Lung microvascular endothelial cell (primary cell): ENCODE measurements around the gene TIMP4. TPM values are rescaled to one million over a fixed set of nuclear protein-coding genes. Genes with fewer than 3 reads are reported as not detected.

Source experiments
- DNase-seq, 2 donors: peaks; one replicate each; pipeline versions ENCODE4 v3.0.0 to v3.0.0-alpha.2; 2010; ENCODE audit warnings: low read depth in 2 of 2
- total RNA-seq: library from RNA; depleted of rRNA; stranded (reverse); fragments of >200 nt; gene quantifications from 2 replicates; pipeline ENCODE4 v1.2.1, GENCODE V29; 2014

TIMP4 gene
- 0.40 and 0.65 TPM in 2 replicates for total RNA-seq

DNA sequence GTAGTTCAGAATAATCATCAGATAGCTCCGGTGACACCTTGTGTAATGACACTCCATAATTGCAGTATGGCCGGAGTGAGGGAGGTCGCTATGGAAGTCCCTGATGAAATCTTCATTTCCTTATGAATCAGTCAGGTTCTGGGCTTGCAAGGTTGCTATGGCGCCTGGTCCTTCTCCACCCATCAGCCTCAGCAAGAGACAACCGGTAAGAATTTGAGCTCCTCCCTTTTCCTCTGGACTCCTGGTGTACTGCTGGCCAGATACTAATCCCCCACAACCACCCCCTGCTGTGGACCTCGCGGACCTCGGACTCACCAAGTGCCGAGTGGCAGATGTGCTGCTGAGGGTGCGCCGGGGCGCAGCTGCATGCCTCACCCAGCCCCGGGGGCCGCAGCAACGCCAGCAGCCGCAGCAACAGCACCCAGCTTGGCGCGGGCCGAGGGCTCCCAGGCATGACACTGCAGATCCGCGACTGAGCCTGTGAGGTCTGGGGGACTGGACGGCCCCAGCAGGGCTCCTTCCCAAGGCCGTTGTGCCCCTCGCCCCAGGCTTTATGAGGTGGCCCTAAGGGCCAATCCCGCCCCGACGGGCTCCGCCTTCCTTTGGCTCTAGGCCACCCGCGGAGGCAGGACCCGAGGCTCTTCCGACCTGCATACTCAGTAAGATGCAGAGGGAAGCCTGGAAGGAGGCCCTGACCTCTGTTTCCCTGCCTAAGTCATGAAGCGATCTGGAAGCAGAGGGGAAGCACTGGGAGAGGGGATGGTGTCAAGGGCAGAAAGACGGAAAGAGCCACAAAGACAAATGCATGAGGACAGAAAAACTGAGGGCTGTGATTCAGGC lies at the start of gene TIMP4:
Gene TIMP4, minus strand, starts transcription at position 526 of the 840 bp plus-strand sequence. Its CDS starts 72 bp downstream, at position 454.
- peak in 1 of 2 donors; percentile 16 for DNase-seq

DNA sequence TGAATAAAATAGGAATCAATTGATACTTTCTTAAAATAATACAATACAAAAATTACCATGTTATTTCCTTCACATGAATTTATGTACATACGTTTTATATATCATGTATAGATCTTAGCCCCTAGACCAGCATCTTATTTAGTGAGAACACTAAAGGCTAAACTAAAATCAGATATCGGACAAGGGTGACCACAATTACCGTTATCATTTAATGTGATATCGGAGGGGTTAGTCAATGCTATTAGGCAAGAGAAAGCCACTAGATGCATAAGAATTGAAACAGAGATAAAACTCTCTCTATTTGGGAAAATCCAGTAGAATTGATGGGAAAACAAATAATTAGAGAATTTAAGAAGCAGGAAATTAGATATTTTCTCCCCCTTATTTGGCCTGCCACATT lies 46.5 kb upstream of the TIMP4 start:
- DNase-seq = no peak

DNA sequence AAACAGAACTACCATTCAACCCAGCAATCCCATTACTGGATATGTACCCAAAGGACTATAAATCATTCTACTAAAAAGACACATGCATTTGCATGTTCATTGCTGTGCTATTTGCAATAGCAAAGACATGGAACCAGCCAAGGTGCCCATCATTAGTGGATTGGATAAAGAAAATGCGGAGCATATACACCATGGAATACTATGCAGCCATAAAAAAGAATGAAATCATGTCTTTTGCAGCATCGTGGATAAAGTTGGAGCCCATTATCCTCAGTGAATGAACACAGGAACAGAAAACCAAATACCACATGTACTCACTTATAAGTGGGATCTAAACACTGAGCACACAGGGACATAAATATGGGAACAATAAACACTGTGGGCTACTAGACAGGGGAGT lies 43.1 kb upstream of the TIMP4 start:
- no peak for DNase-seq

DNA sequence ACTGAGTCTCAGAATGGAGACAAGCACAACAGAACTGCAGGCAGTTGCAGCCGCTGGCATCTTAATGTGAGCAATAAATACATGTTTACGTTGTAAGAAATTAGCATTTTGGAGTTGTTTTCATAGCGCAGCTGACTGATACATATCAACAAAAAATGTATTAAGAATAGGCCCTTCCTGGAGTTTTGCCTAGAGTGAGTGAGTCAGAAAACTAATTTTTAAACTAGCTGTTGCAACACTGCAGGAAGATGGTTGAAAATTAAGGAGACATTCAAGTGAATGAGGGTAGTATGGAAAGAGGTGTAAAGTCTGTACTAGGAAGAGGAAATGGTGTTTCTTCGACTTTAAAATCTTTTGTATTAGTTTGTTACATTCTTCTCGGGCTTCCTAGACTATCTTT lies 39.6 kb upstream of the TIMP4 start:
- peak in 1 of 2 donors; percentile 49 for DNase-seq

DNA sequence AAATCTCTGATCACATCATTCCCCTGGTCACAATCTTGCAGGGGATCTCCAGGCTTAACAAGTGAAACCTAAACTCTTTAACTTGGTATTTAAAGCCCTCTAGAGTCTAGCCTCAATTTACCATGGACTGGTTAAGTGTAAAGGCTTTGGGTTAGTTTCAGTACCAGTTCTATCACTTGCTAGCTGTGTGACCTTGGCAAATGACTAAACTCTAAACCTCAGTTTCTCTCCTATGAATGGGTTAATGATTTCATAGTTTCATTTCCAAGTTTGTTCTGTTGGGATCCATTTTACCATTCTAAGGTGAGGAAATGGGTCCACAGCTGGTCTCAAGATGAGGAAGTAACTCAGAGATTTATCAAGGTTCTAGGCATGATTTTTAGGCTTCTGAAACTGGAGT lies 38.8 kb upstream of the TIMP4 start:
- no peak for DNase-seq

DNA sequence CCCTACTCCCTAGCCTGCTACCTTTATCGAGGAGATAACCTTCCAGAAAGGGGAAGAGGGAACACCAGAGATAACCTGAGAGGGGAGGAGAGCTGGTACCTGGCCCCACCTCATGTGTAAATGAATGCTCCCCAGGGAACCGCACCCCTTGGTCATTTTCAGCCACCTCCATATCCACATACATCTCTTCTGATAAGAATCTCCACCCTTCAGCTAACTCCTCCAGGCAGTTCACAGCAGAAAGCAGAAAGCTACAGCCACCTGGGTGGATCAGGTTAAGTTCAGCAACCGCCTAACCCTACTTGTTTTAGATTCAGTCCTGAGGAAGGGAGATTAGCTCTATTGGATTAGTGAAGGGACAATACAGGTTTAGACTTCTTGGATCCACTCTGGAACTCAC lies 38.0 kb upstream of the TIMP4 start:
- DNase-seq = no peak

DNA sequence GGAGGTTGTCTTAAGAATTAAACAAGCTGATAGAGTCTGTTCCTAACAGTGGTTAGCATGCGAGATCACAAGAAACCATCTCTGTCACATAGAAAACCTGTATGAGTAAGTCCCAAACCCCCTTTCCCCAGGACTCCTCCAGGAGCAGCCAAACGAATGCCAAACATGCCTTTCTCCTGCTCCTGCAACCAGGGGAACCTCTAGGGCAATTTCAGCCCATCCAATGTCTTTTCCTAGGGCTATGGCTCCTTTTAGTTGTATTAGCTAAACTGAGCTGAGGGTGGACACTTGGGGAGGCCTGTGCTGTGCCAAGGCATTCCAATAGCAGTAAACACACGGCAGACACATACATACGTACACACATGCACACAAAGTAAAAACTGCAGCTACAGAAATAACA lies 36.5 kb upstream of the TIMP4 start:
- no peak for DNase-seq

DNA sequence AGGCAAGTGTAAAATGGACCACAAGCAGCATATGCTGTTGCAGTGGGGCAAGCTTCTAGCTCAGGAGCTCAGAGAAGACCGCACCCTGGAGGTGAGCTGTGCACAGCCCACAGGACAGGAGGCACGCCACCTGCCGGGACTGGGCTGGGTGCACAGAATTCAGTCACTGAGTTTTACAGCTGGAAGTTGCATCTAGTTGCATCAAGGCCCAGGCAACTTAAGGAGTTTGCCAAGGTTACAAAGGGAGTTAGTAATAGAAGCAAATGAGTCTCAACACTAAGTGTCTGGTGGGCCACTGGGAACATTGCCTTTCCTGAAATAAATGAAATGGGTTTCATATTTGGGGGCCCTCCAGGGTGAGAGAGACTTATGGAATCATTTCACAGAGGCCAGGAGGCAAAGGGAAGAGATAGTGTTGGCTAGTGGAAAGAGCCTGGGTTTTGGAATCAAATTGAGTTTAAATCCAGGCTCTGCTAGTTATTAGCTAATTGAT lies 36.0 kb upstream of the TIMP4 start:
- no peak for DNase-seq

DNA sequence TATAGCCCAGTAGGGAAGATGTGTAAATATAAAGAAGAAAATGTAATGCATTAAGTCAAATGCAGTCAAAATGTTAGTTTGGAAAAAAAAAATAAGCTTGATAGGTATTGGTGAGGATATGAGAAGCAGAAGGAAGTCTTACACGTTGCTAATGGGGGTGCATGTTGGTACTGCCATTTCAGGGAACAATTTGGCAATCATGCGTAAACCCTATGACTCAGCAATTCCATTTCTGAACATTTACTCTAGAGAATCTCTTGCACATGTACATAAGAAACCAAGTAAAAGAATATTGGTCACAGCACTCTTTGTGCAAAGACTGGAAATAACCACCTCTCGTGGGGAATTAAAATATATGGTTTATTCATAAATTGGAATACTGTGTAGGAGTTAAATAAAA lies 35.5 kb upstream of the TIMP4 start:
- DNase-seq = peak; percentile 30 to 57

DNA sequence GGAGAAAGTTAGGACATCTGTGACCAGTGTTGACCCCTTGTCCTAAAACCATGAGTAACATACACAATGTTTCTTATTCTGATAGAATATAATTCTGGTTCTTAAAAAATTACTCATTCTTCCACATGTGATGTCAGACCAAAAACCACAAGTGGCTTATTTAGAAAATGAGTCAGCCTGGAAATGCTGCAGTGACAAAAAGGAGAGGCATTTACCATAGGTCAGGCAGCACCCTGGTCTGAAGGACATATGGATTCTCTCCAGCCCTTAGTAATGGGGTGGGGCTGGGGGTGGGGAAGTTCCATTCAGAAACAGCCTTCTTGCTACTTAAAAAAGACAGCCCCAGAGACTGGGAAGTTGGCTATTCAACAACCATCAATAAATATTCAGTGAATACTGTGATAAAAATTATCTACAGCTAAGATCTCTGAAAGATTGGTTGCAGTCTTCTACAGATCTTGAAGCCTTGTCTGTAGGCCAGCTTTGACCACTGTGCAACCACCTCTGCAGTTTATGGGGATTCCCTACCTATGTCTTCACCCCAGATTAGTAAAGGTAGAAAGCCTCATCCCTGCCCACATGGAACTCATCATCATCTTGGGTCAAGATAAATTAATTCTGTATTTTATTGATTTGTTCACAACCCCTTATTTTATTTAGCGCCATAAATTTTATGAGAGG lies 34.9 kb upstream of the TIMP4 start:
- DNase-seq = peak; percentile 30 to 93

DNA sequence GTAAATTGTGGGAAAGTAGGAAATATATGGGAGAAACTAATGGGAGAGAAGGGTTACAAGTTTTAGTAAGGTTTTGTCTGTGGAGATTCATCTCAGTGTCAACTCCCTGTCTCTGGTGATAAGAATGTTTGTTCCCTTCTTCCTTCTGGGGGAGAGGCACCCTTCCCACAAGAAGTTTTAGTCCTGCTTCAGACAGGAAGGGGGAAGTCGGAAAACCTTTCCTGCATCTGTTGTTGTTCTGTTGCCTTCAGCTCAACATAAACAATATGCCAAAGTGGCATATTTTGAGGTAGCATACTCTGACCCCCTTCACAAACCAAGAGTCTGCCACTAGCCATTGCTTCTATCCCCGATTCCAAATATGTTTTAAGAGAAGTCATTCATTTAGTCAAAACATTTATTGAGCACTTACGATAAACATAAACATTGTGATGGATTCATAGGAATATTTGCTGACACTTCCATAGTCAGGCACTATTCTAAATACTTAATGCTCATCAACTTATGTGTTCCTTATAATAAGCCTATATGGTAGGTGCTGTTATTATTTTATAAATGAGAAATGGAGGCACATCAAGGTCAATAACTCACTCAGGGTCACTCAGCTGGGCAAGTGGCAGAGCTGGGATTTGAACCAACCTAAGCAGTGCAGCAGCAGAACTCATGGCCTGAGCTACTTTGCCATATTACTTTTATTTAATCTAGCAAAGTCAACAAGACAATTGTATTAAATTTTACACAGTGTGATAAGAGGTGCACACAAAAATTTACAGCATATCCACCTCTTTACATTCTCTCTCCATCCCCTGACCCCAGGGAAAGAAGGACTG lies 34.2 kb upstream of the TIMP4 start:
- no peak for DNase-seq

DNA sequence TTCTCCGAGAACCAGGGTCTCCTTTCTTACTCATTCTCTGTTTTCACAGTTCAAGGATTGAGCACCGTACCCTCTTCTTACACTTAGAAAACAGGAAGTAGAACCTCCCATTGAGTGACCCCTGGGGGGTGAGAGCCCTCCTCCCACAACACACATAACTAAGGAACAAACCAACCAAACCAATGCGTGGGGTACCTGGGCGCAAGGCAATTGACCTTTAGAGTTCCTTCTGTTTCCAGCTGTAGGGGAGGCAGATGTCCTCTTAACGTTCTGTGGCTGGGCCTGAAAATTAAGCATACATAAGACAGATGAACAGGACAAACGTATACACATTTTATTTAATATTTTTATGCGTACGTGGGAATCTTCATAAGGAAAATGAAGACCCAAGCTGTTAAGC lies 33.5 kb upstream of the TIMP4 start:
- no peak for DNase-seq

DNA sequence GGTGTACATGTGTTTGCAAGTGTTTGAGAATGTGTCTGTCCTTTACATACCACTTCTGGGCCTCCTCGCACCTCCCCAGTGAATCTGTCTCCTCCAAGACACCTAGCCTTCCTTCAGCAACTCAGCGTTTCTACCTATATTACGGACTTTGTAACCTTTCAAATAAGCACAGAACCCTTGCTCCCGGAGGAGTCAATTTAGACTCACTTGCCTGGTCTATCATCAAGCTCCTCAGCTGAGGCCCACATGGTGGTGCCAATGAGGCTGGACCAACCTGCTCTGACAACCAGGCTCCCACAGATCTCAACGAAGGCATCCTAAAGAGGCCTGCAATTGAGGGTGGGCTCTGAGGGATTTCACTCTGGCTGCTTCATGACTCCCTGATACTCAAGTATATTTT lies 32.8 kb upstream of the TIMP4 start:
- DNase-seq = no peak

DNA sequence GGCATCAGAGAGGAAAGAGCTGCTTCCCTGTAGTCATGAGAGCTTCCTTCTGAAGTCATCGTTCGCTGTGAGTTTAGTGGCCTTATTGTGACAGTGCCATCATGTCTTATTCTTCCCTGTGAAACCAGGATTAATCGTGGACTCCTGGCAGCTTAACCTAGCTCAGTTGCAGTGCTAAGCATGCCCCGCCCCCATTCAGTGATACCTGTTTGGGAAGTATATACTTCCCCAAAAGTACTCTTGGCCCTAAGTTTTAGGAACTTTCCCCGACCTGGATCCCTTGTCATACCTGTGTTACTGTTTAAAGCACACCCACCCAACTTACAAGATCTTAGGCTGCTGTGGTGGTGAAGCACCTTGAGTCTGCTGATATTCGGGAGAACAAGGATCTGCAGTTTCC lies 32.1 kb upstream of the TIMP4 start:
- DNase-seq = no peak

DNA sequence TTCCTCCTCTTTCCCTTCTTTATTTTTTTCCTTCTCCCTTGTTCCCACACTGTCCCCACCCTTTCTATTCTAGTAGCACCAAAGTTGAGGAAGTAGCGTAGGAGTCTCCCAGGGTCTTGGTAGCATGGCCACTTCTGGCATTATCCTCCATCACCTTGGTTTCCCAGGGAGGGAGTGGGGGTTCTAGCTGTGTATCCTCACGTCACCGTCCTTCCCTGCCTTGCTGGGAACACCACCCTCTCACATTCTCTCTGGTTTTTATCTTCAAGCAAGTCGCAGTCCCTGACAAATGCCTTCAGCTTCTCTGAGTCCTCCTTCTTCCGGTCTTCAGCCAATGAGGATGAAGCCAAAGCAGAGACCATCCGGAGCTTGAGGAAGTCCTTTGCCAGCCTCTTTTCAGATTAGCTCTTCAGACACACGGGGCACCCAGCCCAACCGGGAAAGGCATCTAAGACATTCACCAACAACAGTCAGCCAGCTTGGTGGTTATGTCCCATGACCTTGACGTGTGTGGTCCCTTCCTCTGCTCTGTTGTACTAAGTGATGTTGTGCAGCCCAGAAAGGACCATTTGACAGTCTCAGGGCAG lies 31.6 kb upstream of the TIMP4 start:
- no peak for DNase-seq

DNA sequence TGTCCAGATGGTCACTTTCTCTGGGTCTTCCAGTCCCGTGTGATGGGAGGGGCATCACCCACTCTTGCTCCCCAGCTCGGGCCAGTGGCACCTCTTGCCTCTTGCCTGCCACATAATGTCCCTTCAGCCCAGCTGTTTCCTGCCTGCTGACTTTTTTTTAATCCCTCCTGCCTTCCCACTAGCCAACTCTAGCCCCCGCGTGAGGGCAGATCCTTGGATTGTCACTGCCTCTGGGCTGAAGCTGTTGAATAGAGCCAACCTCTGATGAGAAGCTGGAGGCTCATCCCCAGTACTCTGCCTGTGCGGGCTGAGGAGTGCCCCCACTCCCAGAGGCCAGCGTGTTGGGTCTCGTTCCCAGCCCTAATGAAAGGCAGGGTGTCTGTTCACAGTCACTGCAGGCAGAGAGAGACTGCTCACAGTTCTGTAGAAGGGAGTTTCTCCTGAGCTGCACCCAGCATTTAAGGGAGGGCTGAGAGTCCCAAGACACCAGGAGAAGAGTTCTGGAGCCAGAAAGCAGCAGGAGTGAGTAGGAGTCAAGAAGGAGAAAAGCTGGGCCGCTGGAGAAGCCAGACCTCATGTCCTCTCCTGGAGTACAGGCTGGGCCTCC lies 30.1 kb upstream of the TIMP4 start:
- no peak for DNase-seq

DNA sequence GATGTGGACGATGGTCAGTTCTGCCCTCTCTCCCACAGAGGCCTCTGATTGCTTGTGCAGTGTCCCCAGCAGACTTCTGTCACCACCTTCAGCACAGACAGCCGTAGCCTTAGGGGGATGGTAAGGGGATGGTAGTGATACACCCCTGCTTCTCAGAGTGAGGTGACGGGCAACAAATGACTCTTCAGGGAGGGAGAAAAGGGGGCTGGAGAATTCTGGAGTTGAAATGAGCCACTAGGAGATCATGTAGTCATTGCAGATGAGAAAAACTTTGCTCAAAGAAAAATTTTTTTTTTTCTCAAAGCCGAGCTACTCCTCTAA lies 29.6 kb upstream of the TIMP4 start:
- DNase-seq = no peak

DNA sequence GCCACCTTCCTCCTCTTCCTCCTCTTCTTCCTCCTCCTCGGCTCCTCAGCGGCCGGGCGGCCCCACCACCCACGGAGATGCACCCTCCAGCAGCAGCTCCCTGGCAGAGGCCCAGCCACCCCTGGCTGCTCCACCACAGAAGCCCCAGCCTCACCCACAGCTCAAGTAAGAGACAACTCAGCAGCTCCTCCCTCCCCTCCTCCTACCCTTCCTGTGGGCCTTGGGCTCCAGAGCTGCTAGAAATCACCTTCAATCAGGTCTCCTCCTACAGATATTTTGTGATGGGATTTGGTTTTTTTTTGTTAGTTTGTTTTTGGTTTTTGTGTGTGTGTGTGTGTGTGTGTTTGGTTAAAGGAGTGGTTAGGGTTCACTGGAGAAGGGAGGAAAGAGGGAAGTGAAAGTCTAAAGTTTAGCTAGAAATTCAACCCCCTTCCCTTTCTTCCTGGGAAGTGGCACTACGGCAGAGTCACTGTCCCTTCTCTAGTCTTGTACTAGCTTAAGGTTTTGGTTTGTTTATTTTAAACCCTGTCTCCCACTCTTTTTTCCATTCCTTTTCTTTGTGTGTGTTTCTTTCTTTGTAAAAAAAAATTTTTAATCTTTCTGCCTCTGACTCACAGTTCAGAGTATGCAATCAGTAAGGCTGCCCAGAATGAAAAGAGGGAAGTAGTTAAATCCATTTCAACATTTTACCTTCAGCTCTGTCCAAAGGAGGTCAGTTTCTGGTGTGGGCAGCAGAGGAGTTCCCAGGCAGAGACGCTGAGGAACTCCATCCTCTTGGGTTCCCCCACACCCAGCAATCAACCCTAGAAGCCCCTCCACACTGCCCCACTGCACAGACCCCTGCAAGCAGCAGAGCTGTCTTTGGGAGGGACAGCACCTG lies 29.0 kb upstream of the TIMP4 start:
- DNase-seq = peak in 1 of 2 donors; percentile 15

DNA sequence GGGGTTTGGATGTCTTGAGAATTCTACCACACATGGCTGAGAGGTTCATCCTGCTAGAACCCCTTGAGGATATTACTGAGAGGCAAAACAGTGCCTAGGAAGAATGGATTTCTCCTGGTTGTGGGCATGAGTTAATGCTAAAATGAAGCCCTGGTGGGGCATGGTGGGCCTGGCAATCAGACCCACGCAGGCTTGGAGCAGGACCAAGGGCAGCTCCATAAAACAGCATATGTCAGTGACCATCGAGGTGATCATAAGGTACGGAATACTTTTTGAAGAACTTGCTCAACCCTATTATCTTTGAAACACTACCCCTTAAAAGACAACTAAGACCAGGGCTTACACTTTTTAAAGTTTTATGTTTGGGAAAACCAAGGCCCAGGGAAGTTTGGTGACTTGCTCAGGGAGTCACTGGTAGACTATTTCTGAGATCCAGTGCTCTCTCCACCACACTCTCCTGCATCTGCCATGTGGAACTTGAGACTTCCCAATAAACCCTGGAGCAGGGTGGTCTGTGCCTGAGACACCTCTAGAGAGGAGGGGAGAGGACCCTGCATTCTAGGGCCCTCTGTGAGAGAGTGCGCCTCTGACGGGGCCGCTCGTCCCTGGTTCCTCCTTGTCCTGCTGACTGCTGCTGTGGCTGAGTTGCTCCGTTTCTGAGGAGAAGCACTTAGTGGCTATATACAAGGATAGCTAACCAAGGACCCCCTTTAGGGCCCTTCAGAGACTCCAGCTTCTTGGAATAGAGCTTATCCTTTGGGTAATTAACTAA lies 28.0 kb upstream of the TIMP4 start:
- no peak for DNase-seq

DNA sequence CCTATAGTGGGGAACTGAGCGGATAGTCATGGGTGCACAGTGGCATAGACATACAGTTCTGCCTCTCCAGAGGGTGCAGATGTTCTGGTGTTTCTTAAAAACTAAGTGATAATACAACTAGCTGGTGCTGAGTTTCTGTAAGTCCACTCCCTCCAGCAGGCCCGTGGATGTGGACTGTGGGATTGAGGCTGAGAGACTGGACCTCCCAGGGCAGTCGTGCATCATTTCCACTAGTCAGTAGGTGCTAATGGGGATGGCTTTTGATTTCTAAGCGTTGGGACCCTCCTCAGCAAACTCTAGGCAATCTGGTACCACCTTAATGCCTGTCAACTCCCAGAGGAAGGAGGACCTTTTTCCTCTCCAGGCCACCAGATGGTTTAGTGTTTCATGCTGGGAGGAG lies 27.3 kb upstream of the TIMP4 start:
- no peak for DNase-seq
